GM12878 (cell line): ENCODE results near the gene TRIM62. TPM values are rescaled to one million over a fixed set of nuclear protein-coding genes. Genes with fewer than 3 reads are reported as not detected.

Experiments
- ATF7 ChIP-seq: fragments of 450-650 bp; IDR thresholded peaks from 2 replicates; pipeline ENCODE4 v1.6.1; 2016; ENCODE audit warnings: low read depth, mild to moderate bottlenecking
- BACH1 ChIP-seq: fragments of 450-650 bp; IDR thresholded peaks from 2 replicates; pipeline ENCODE4 v1.6.1; 2017; ENCODE audit warnings: mild to moderate bottlenecking, borderline replicate concordance
- BRCA1 ChIP-seq: IDR thresholded peaks from 2 replicates; pipeline ENCODE4 v1.6.1; 2011; ENCODE audit warnings: low read depth, low read length, improper control_type of control experiment
- ELK1 ChIP-seq: IDR thresholded peaks from 2 replicates; pipeline ENCODE4 v1.6.1; 2012; ENCODE audit warnings: low read depth, low read length, improper control_type of control experiment
- FOXK2 ChIP-seq: fragments of 450-650 bp; IDR thresholded peaks from 2 replicates; pipeline ENCODE4 v1.6.1; 2017; ENCODE audit warnings: mild to moderate bottlenecking, moderate library complexity
- NFYA ChIP-seq: IDR thresholded peaks from 2 replicates; pipeline ENCODE4 v1.6.1; 2011; ENCODE audit warnings: low read depth, mild to moderate bottlenecking, low read length, improper control_type of control experiment, borderline replicate concordance
- TCF12 ChIP-seq: IDR thresholded peaks from 2 replicates; pipeline ENCODE4 v1.6.1; 2011; ENCODE audit warnings: low read depth, mild to moderate bottlenecking, low read length
- ZNF687 ChIP-seq: fragments of 450-650 bp; IDR thresholded peaks from 2 replicates; pipeline ENCODE4 v1.6.1; 2017; ENCODE audit warnings: mild to moderate bottlenecking, moderate library complexity
- polyA plus RNA-seq, 11 experiments: library from polyadenylated mRNA; depleted of rRNA in 4 of 11; unstranded in 6 of 11; stranded (reverse) in 5 of 11; fragments of >200 nt; fragmentation: Nextera tagmentation in 4 of 11; fragmentation: Illumina TruSeq in 1 of 11; extraction: Ambion mirVana in 4 of 11; extraction: Trizol in 1 of 11; gene quantifications; 1 replicate in 1 of 11; 2 replicates in 10 of 11; pipeline versions ENCODE4 v1.2.1 to v1.2.3, GENCODE V29; 2011 to 2016; ENCODE audit warnings: inconsistent platforms in 2 of 11, missing spikeins in 2 of 11, low read depth in 1 of 11
- total RNA-seq, 4 experiments: library from RNA; depleted of rRNA in 3 of 4; stranded (reverse); fragments of >200 nt in 3 of 4; fragmentation: Illumina TruSeq in 1 of 4; extraction: Trizol in 1 of 4; gene quantifications; 2 replicates each; pipeline versions ENCODE4 v1.2.1 to v1.2.3, GENCODE V29; 2013 to 2021

Gene TRIM62
- total and polyA plus RNA-seq, 10 of the 15 experiments (the other 5 are each of a cell fraction or from before 2014, with no cell fraction given): 0.52 to 4.2 (median 1.9) TPM

- TF ChIP-seq ZNF687: no peak
- no peak for TF ChIP-seq TCF12
- TF ChIP-seq NFYA: no peak
- no peak for TF ChIP-seq BRCA1
- no peak for TF ChIP-seq FOXK2
- TF ChIP-seq BACH1: no peak
- TF ChIP-seq ATF7: no peak
- no peak for TF ChIP-seq ELK1
These were observed 9.6 kb downstream of the TRIM62 start (continued) for GRCh38 chr1:33171977-33172813.
